SK-N-SH (cell line): ENCODE measurements around the gene ZNF407. TPM values are rescaled to one million over a fixed set of nuclear protein-coding genes. Genes with fewer than 3 reads are reported as not detected.

Experiments
- CTCF ChIA-PET: fragments of 300-600, 350-600 bp; formaldehyde crosslinking; extraction: SDS; loops from one replicate; lab custom pipeline; 2021; lab: Yijun Ruan, JAX
- POLR2A ChIA-PET: fragments of 350-600 bp; sonication (Branson Sonifier 250); formaldehyde crosslinking; extraction: SDS; loops from one replicate; lab custom pipeline; 2020; ENCODE audit warnings: antibody characterized with exemption, inconsistent platforms; lab: Yijun Ruan, JAX
- DNase-seq: peaks from one replicate; pipeline ENCODE4 v3.0.0; 2012
- H2AFZ ChIP-seq: fragments of 200-600 bp; sonication (generic); 2 replicates; pipeline ENCODE4 v1.8.1; 2016; ENCODE audit warnings: antibody characterized with exemption, mild to moderate bottlenecking, low read depth
- H3F3A ChIP-seq: fragments of 200-600 bp; sonication (generic); replicated peaks from 2 replicates; pipeline ENCODE3; 2016; ENCODE audit warnings: antibody characterized with exemption, mild to moderate bottlenecking; ENCODE audit not compliant: insufficient read depth
- H3K27ac ChIP-seq, 2 experiments: fragments of 200-500 bp in 1 of 2; fragments of 200-600 bp in 1 of 2; sonication (Bioruptor generic) in 1 of 2; sonication (generic), shearing (Covaris generic) in 1 of 2; 2 replicates each; pipeline versions ENCODE4 v1.5.1 to v1.6.1; 2014 to 2016; ENCODE audit warnings: low read depth in 2 of 2, inconsistent platforms in 1 of 2, low read length in 1 of 2, mild to moderate bottlenecking in 1 of 2, mixed read lengths in 1 of 2
- H3K27me3 ChIP-seq: fragments of 200-600 bp; sonication (generic), shearing (Covaris generic); 2 replicates; pipeline ENCODE4 v1.6.1; 2016; ENCODE audit warnings: mixed run types; ENCODE audit not compliant: insufficient read depth
- H3K36me3 ChIP-seq, 2 experiments: fragments of 200-500 bp in 1 of 2; fragments of 200-600 bp in 1 of 2; sonication (Bioruptor generic) in 1 of 2; sonication (generic) in 1 of 2; replicated peaks in 1 of 2; 2 replicates each; pipeline versions ENCODE3 to v1.5.1; 2014 to 2016; ENCODE audit warnings: low read length in 1 of 2, mild to moderate bottlenecking in 1 of 2; ENCODE audit not compliant: insufficient read depth in 2 of 2, control insufficient read depth in 1 of 2
- H3K4me1 ChIP-seq, 2 experiments: fragments of 200-500 bp in 1 of 2; fragments of 200-600 bp in 1 of 2; sonication (Bioruptor generic) in 1 of 2; sonication (generic), shearing (Covaris generic) in 1 of 2; 2 replicates each; pipeline versions ENCODE4 v1.5.1 to v1.6.1; 2014 to 2016; ENCODE audit warnings: low read depth in 1 of 2, low read length in 1 of 2, mixed run types in 1 of 2; ENCODE audit not compliant: insufficient read depth in 2 of 2, control insufficient read depth in 1 of 2
- H3K4me2 ChIP-seq: fragments of 200-600 bp; sonication (generic), shearing (Covaris generic); 2 replicates; pipeline ENCODE4 v1.6.1; 2017; ENCODE audit warnings: mixed run types
- H3K4me3 ChIP-seq, 2 experiments: fragments of 200-500 bp in 1 of 2; fragments of 200-600 bp in 1 of 2; sonication (Bioruptor generic) in 1 of 2; sonication (generic), shearing (Covaris generic) in 1 of 2; 2 replicates each; pipeline versions ENCODE4 v1.5.1 to v1.8.1; 2014 to 2016; ENCODE audit warnings: low read depth in 2 of 2, inconsistent platforms in 1 of 2, low read length in 1 of 2, mild to moderate bottlenecking in 1 of 2, mixed read lengths in 1 of 2, moderate library complexity in 1 of 2
- H3K79me2 ChIP-seq: fragments of 200-600 bp; sonication (generic); 2 replicates; pipeline ENCODE4 v1.8.1; 2017; ENCODE audit warnings: mild to moderate bottlenecking; ENCODE audit not compliant: insufficient read depth
- H3K9ac ChIP-seq: fragments of 200-600 bp; sonication (generic); 2 replicates; pipeline ENCODE4 v1.6.1; 2017; ENCODE audit warnings: mixed run types
- H3K9me2 ChIP-seq: fragments of 200-600 bp; sonication (generic); 2 replicates; pipeline ENCODE4 v1.6.1; 2017; ENCODE audit warnings: mixed run types
- H3K9me3 ChIP-seq: fragments of 200-600 bp; sonication (generic); 2 replicates; pipeline ENCODE4 v1.6.1; 2017; ENCODE audit warnings: mixed run types, mild to moderate bottlenecking, moderate library complexity
- H4K20me1 ChIP-seq: fragments of 200-600 bp; sonication (generic); 2 replicates; pipeline ENCODE4 v1.6.1; 2017; ENCODE audit warnings: mild to moderate bottlenecking, mixed run types; ENCODE audit not compliant: insufficient read depth
- ELF1 ChIP-seq: IDR thresholded peaks from 2 replicates; pipeline ENCODE4 v1.4.0; 2012
- EP300 ChIP-seq, 2 experiments: IDR thresholded peaks; 2 replicates each; pipeline versions ENCODE4 v1.4.0 to v1.6.1; 2012; ENCODE audit warnings: borderline replicate concordance in 1 of 2, low read depth in 1 of 2, low read length in 1 of 2
- FOSL2 ChIP-seq: IDR thresholded peaks from 2 replicates; pipeline ENCODE4 v1.4.0; 2012; ENCODE audit warnings: low read depth, mild to moderate bottlenecking, moderate library complexity, borderline replicate concordance
- FOXJ3 ChIP-seq: sonication (generic); formaldehyde crosslinking; IDR thresholded peaks from 2 replicates; pipeline ENCODE4 v1.5.1; 2020; ENCODE audit warnings: mild to moderate bottlenecking, missing genetic modification reagents
- GABPA ChIP-seq: IDR thresholded peaks from 2 replicates; pipeline ENCODE4 v1.4.0; 2012; ENCODE audit warnings: low read depth, mild to moderate bottlenecking
- GATA2 ChIP-seq: sonication (generic); formaldehyde crosslinking; IDR thresholded peaks from 2 replicates; pipeline ENCODE4 v1.5.0; 2020; ENCODE audit warnings: mild to moderate bottlenecking, missing genetic modification reagents
- MEF2A ChIP-seq: IDR thresholded peaks from 2 replicates; pipeline ENCODE4 v1.4.0; 2012; ENCODE audit warnings: low read depth, borderline replicate concordance
- MXI1 ChIP-seq: IDR thresholded peaks from 2 replicates; pipeline ENCODE4 v1.6.1; 2012; ENCODE audit warnings: mild to moderate bottlenecking, low read depth, low read length, improper control_type of control experiment
- NFIC ChIP-seq: IDR thresholded peaks from 2 replicates; pipeline ENCODE4 v1.4.0; 2012; ENCODE audit warnings: borderline replicate concordance
- RAD21 ChIP-seq: IDR thresholded peaks from 2 replicates; pipeline ENCODE4 v1.6.1; 2012; ENCODE audit warnings: mild to moderate bottlenecking, low read length
- RCOR1 ChIP-seq: fragments of 150-350 bp; IDR thresholded peaks from 2 replicates; pipeline ENCODE4 v1.6.1; 2017; ENCODE audit warnings: antibody characterized with exemption, low read length
- RFX5 ChIP-seq: IDR thresholded peaks from 2 replicates; pipeline ENCODE4 v1.6.1; 2012; ENCODE audit warnings: mild to moderate bottlenecking, improper control_type of control experiment, low read length
- TCF12 ChIP-seq: IDR thresholded peaks from 2 replicates; pipeline ENCODE4 v1.4.0; 2012
- USF2 ChIP-seq: fragments of 150-350 bp; IDR thresholded peaks from 2 replicates; pipeline ENCODE4 v1.6.1; 2017; ENCODE audit warnings: antibody characterized with exemption, low read length, low read depth, borderline replicate concordance
- ZBTB33 ChIP-seq: IDR thresholded peaks from 2 replicates; pipeline ENCODE4 v1.4.0; 2012; ENCODE audit warnings: low read depth, borderline replicate concordance
- WGBS: methylation state at CpG from one replicate; pipeline ENCODE4 v1.1.6; 2017; ENCODE audit warnings: low lambda C conversion rate; 5-methylcytosine and 5-hydroxymethylcytosine counted together
- polyA plus RNA-seq, 3 experiments: library from polyadenylated mRNA; depleted of rRNA; stranded (reverse); fragments of >200 nt; gene quantifications; 2 replicates each; pipeline ENCODE4 v1.2.3, GENCODE V29; 2012
- TF ChIP-seq, protein P1 (sequence below): IDR thresholded peaks from 2 replicates; pipeline ENCODE4 v1.6.1; 2012; ENCODE audit warnings: mild to moderate bottlenecking, low read depth, low read length, moderate library complexity
- TF ChIP-seq, protein P2 (sequence below): IDR thresholded peaks from 2 replicates; pipeline ENCODE4 v1.4.0; 2012; ENCODE audit warnings: low read depth
- TF ChIP-seq, protein P3 (sequence below): IDR thresholded peaks from 2 replicates; pipeline ENCODE4; 2012

ZNF407 gene
- polyA plus RNA-seq, 1 of the 3 experiments (the other 2 are of a cell fraction), result 2.6 TPM

DNA sequence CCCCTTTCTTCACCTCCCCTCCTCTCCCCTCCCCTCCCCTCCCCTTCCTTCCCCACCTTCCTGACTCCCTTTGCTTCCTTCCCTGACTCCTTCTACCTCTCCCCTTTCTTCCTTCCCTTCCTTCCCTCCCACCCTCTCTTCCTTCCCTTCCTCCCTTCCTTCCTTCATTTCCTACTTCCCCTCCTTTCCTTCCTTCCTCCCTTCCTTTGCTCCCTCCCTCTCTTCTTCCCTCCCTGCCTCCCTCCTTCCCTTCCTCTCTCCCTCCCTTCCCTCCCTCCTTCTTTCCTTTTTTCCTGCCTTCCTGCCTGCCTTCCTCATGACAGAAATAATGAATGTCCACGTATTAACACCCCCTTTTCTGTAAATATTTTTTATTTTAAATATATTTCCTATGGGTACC lies 260.2 kb downstream of the ZNF407 start (continued):
- no peak for TF ChIP-seq FOXJ3 (CRISPR knock-in tag)
- TF ChIP-seq, protein P1, sequence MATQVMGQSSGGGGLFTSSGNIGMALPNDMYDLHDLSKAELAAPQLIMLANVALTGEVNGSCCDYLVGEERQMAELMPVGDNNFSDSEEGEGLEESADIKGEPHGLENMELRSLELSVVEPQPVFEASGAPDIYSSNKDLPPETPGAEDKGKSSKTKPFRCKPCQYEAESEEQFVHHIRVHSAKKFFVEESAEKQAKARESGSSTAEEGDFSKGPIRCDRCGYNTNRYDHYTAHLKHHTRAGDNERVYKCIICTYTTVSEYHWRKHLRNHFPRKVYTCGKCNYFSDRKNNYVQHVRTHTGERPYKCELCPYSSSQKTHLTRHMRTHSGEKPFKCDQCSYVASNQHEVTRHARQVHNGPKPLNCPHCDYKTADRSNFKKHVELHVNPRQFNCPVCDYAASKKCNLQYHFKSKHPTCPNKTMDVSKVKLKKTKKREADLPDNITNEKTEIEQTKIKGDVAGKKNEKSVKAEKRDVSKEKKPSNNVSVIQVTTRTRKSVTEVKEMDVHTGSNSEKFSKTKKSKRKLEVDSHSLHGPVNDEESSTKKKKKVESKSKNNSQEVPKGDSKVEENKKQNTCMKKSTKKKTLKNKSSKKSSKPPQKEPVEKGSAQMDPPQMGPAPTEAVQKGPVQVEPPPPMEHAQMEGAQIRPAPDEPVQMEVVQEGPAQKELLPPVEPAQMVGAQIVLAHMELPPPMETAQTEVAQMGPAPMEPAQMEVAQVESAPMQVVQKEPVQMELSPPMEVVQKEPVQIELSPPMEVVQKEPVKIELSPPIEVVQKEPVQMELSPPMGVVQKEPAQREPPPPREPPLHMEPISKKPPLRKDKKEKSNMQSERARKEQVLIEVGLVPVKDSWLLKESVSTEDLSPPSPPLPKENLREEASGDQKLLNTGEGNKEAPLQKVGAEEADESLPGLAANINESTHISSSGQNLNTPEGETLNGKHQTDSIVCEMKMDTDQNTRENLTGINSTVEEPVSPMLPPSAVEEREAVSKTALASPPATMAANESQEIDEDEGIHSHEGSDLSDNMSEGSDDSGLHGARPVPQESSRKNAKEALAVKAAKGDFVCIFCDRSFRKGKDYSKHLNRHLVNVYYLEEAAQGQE, result no peak
- no peak for TF ChIP-seq RCOR1
- TF ChIP-seq RAD21, result no peak

GRCh38 chr18:74861154-74861553 lies 263.5 kb downstream of the ZNF407 start:
- Histone ChIP-seq H3K9ac (no peak overlapping the region), H3K27ac (peak overlapping the region in 1 of 2 experiments; percentile 81; a peak in 2 of 4 replicates), H3K4me3 (no peak overlapping the region), H3F3A (no peaks in the 10 kb centered on the region), H3K9me2 (no peaks in the 10 kb centered on the region), H3K36me3 (no peaks in the 10 kb centered on the region), H4K20me1 (no peaks in the 10 kb centered on the region), H3K27me3 (no peaks in the 10 kb centered on the region), H3K9me3 (no peaks in the 10 kb centered on the region), H3K79me2 (no peaks in the 10 kb centered on the region), H3K4me1 (peaks cover 4 to 14% of the 10 kb centered on the region in 2 experiments; a peak in 3 of 4 replicates), H3K4me2 (no peak overlapping the region), H2AFZ (no peak overlapping the region; the same call in 1 of the 2 replicates)
- ChIA-PET CTCF (interaction anchor here (1.0 kb wide), 1 partner anchor 71 kb away, joined by 3 read pairs; no protein-coding TSS in a partner anchor), POLR2A (no interaction called here)
- 50% methylated on average over 4 of the region's 4 CpGs for WGBS
- no peak for DNase-seq
- TF ChIP-seq ZBTB33, result no peak
- TF ChIP-seq GATA2, result peak; percentile 78
- no peak for TF ChIP-seq ELF1
- 0 out of 2 replicates have a peak, but pooled peaks have one; percentile 33 for TF ChIP-seq RCOR1
- TF ChIP-seq TCF12, result 0 out of 2 replicates have a peak, but pooled peaks have one; percentile 17
- TF ChIP-seq NFIC, result no peak
- no peak for TF ChIP-seq FOSL2
- TF ChIP-seq MXI1, result no peak; the same call in 1 of the 2 replicates
- no peak for TF ChIP-seq RFX5
- peak in 1 of 2 experiments; percentile 65; a peak in 2 of 4 replicates for TF ChIP-seq EP300 (IDR thresholded peaks at IDR 0.05; ENCODE audit: borderline replicate concordance in 1 of 2, low read depth in 1 of 2, low read length in 1 of 2)
- TF ChIP-seq, protein P2, sequence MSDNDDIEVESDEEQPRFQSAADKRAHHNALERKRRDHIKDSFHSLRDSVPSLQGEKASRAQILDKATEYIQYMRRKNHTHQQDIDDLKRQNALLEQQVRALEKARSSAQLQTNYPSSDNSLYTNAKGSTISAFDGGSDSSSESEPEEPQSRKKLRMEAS, result no peak
- TF ChIP-seq FOXJ3 (CRISPR knock-in tag), result peak; percentile 53; the same call in 1 of the 2 replicates
- TF ChIP-seq GABPA, result no peak
- TF ChIP-seq MEF2A, result no peak
- TF ChIP-seq, protein P3, sequence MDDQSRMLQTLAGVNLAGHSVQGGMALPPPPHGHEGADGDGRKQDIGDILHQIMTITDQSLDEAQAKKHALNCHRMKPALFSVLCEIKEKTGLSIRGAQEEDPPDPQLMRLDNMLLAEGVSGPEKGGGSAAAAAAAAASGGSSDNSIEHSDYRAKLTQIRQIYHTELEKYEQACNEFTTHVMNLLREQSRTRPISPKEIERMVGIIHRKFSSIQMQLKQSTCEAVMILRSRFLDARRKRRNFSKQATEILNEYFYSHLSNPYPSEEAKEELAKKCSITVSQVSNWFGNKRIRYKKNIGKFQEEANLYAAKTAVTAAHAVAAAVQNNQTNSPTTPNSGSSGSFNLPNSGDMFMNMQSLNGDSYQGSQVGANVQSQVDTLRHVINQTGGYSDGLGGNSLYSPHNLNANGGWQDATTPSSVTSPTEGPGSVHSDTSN, result peak; percentile 47
- TF ChIP-seq USF2, result no peak
